Right atrium auricular region (tissue), 2 donors: ENCODE data around the gene SLC25A22. TPM values are rescaled to one million over a fixed set of nuclear protein-coding genes. Genes with fewer than 3 reads are reported as not detected.

Source experiments
- DNase-seq: peaks from one replicate; pipeline ENCODE4 v3.0.0-alpha.2; 2019; ENCODE audit warnings: low spot score
- H3K27ac ChIP-seq, 2 donors: fragments of 200-600 bp; sonication (generic); 1 replicate in 1 of 2; 2 replicates in 1 of 2; pipeline ENCODE4 v1.5.1; 2016 to 2019
- H3K27me3 ChIP-seq, 2 donors: fragments of 200-600 bp; sonication (generic); one replicate each; pipeline versions ENCODE4 v1.5.1 to v1.6.0; 2017 to 2019
- H3K36me3 ChIP-seq: fragments of 200-600 bp; sonication (generic); one replicate; pipeline ENCODE4 v1.5.1; 2016
- H3K4me1 ChIP-seq, 2 donors: fragments of 200-600 bp; sonication (generic); one replicate each; pipeline versions ENCODE4 v1.5.1 to v1.6.0; 2017 to 2019
- H3K4me3 ChIP-seq, 2 donors: fragments of 200-600 bp; sonication (generic); 1 replicate in 1 of 2; 2 replicates in 1 of 2; pipeline ENCODE4 v1.5.1; 2017 to 2019; ENCODE audit warnings: mild to moderate bottlenecking in 1 of 2, moderate library complexity in 1 of 2
- H3K9me3 ChIP-seq, 2 donors: fragments of 200-600 bp; sonication (generic); one replicate each; pipeline ENCODE4 v1.5.1; 2019
- CTCF ChIP-seq, 2 donors: fragments of 200-600 bp; sonication (generic); IDR thresholded peaks; one replicate each; pipeline ENCODE4 v1.5.1; 2019; ENCODE audit warnings: antibody characterized with exemption in 2 of 2
- total RNA-seq, 2 donors: library from RNA; depleted of rRNA; stranded (reverse); fragments of >200 nt; gene quantifications; one replicate each; pipeline ENCODE4 v1.1.0, GENCODE V29; 2016

SLC25A22 gene
- total RNA-seq, 2 donors from 2014 or later: 2.7 to 5.6 TPM

GRCh38 chr11:791658-792534, 6.2 kb downstream of the SLC25A22 start:
- no peaks in the 10 kb centered on the region for H3K36me3 ChIP-seq
- H3K27ac ChIP-seq: no peak overlapping the region
- H3K4me3 ChIP-seq: no peak overlapping the region
- DNase-seq: no peak
- TF ChIP-seq CTCF (IDR thresholded peaks at IDR 0.05): no peak
- H3K27me3 ChIP-seq: peaks cover 0 to 9% of the 10 kb centered on the region in 2 donors
- H3K4me1 ChIP-seq: peaks cover 0 to 31% of the 10 kb centered on the region in 2 donors
- H3K9me3 ChIP-seq: no peaks in the 10 kb centered on the region

- Histone ChIP-seq H3K4me3 (no peak overlapping the region), H3K27me3 (peaks cover 0 to 9% of the 10 kb centered on the region in 2 donors), H3K27ac (no peak overlapping the region), H3K36me3 (no peaks in the 10 kb centered on the region), H3K9me3 (no peaks in the 10 kb centered on the region), H3K4me1 (peaks cover 0 to 22% of the 10 kb centered on the region in 2 donors)
- no peak for TF ChIP-seq CTCF (IDR thresholded peaks at IDR 0.05)
- DNase-seq: no peak
Observed at GRCh38 chr11:790721-791564, 7.1 kb downstream of the SLC25A22 start.

- H3K4me1 ChIP-seq: peaks cover 0 to 12% of the 10 kb centered on the region in 2 donors
- H3K27me3 ChIP-seq: peaks cover 0 to 9% of the 10 kb centered on the region in 2 donors
- peak within 1 kb of the TSS in 1 of 2 donors; percentile 16 for H3K4me3 ChIP-seq
- no peaks in the 10 kb centered on the region for H3K36me3 ChIP-seq
- DNase-seq: no peak
- no peaks in the 10 kb centered on the region for H3K9me3 ChIP-seq
- H3K27ac ChIP-seq: no peak within 1 kb of the TSS
- TF ChIP-seq CTCF (IDR thresholded peaks at IDR 0.05): no peak
Observed at GRCh38 chr11:789943-790342, 8.1 kb downstream of the SLC25A22 start, which contains the start of gene CEND1. CEND1 (minus strand) TSS chr11:790090; CDS start chr11:788576, 1,514 bp downstream.

GRCh38 chr11:788953-789940, 8.8 kb downstream of the SLC25A22 start:
- TF ChIP-seq CTCF (IDR thresholded peaks at IDR 0.05): no peak
- Histone ChIP-seq H3K36me3 (no peaks in the 10 kb centered on the region), H3K27ac (no peak overlapping the region), H3K27me3 (peaks cover 0 to 9% of the 10 kb centered on the region in 2 donors), H3K4me1 (peaks cover 0 to 9% of the 10 kb centered on the region in 2 donors), H3K9me3 (no peaks in the 10 kb centered on the region), H3K4me3 (peak overlapping the region in 1 of 2 donors; percentile 16)
- DNase-seq: no peak
